Stimulated activated CD4-positive, alpha-beta T cell treated with anti-CD3 and anti-CD28 coated beads, Interleukin-15, amount 100 ng/mL, for 24 hours (primary cell): ENCODE measurements around the gene ZC3H18.

Source experiments
- DNase-seq: peaks from one replicate; pipeline ENCODE4 v3.0.0-alpha.2; 2020

ZC3H18 gene

GRCh38 chr16:88642881-88643643 is 72.9 kb downstream of the ZC3H18 start:
- peak; percentile 11 for DNase-seq

GRCh38 chr16:88643644-88643932 is 73.4 kb downstream of the ZC3H18 start:
- DNase-seq = no peak

- DNase-seq = no peak
These were observed 75.3 kb downstream of the ZC3H18 start for GRCh38 chr16:88645455-88645854.

- DNase-seq = no peak
These were observed 75.7 kb downstream of the ZC3H18 start for GRCh38 chr16:88645941-88646340.

- DNase-seq = no peak
These were observed 76.3 kb downstream of the ZC3H18 start for GRCh38 chr16:88646345-88647034.

GRCh38 chr16:88647178-88648070 is 77.2 kb downstream of the ZC3H18 start:
- DNase-seq = no peak

- no peak for DNase-seq
These were observed 79.2 kb downstream of the ZC3H18 start for GRCh38 chr16:88649195-88649923.

- peak; percentile 58 for DNase-seq
These were observed 79.9 kb downstream of the ZC3H18 start for GRCh38 chr16:88649924-88650748.

- peak; percentile 92 for DNase-seq
These were observed 80.6 kb downstream of the ZC3H18 start, which contains the start of gene CYBA for GRCh38 chr16:88650749-88651275. Gene CYBA (minus strand): TSS chr16:88651053. CDS start chr16:88651013, 40 bp downstream.

GRCh38 chr16:88651276-88651988 is 81.2 kb downstream of the ZC3H18 start:
- peak; percentile 91 for DNase-seq

GRCh38 chr16:88651989-88652761 is 82.0 kb downstream of the ZC3H18 start:
- no peak for DNase-seq

- no peak for DNase-seq
These were observed 82.5 kb downstream of the ZC3H18 start for GRCh38 chr16:88652762-88653063.

- DNase-seq = no peak
These were observed 82.9 kb downstream of the ZC3H18 start for GRCh38 chr16:88653101-88653500.

- DNase-seq = no peak
These were observed 83.6 kb downstream of the ZC3H18 start for GRCh38 chr16:88653596-88654362.

- no peak for DNase-seq
These were observed 84.3 kb downstream of the ZC3H18 start for GRCh38 chr16:88654363-88655052.

- DNase-seq = no peak
These were observed 85.0 kb downstream of the ZC3H18 start for GRCh38 chr16:88655053-88655732.

- no peak for DNase-seq
These were observed 85.6 kb downstream of the ZC3H18 start for GRCh38 chr16:88655733-88656281.
